ENCODE data around the gene IL22RA1.

GRCh38 chr1:24120965-24121364 lies 22.0 kb downstream of the IL22RA1 start:
- TF ChIP-seq SUZ12 (IDR thresholded peaks at IDR 0.05; ENCODE audit: low read length) (no peak), RFX5 (IDR thresholded peaks at IDR 0.05; ENCODE audit: borderline replicate concordance, low read depth, low read length) (no peak), HDAC6 (IDR thresholded peaks at IDR 0.05; ENCODE audit: low read depth, low read length) (no peak), YY1 (IDR thresholded peaks at IDR 0.05; ENCODE audit: low read depth, low read length) (no peak), CTCF (IDR thresholded peaks at IDR 0.05; ENCODE audit: control extremely low read depth in 1 of 3, insufficient read depth in 1 of 3, low read depth in 1 of 3, low read length in 3 of 3) (no peak), POLR2A (IDR thresholded peaks at IDR 0.05; ENCODE audit: control extremely low read depth in 1 of 2, low read depth in 2 of 2, low read length in 2 of 2) (no peak), TAF1 (IDR thresholded peaks at IDR 0.05; ENCODE audit: low read depth, low read length) (no peak), POLR2AphosphoS5 (IDR thresholded peaks at IDR 0.05; ENCODE audit: low read depth, low read length) (no peak), SP4 (IDR thresholded peaks at IDR 0.05; ENCODE audit: low read length) (no peak)
